HFF-Myc (cell line): ENCODE data around the gene L3MBTL2.

ENCODE experiments used
- DNase-seq: peaks from one replicate; pipeline ENCODE4 v3.0.0-alpha.2; 2011; ENCODE audit warnings: low read depth; ENCODE audit errors: extremely low read depth
- H3K4me3 ChIP-seq: replicated peaks from 2 replicates; pipeline ENCODE4 v1.5.1; 2011; ENCODE audit warnings: low read depth, mild to moderate bottlenecking, control low read depth, low read length
- TF ChIP-seq, protein P1 (sequence below): IDR thresholded peaks from 2 replicates; pipeline ENCODE4 v1.5.1; 2012; ENCODE audit warnings: mild to moderate bottlenecking, low read depth, low read length, control low read depth; ENCODE audit errors: missing control alignments

The L3MBTL2 gene

DNA sequence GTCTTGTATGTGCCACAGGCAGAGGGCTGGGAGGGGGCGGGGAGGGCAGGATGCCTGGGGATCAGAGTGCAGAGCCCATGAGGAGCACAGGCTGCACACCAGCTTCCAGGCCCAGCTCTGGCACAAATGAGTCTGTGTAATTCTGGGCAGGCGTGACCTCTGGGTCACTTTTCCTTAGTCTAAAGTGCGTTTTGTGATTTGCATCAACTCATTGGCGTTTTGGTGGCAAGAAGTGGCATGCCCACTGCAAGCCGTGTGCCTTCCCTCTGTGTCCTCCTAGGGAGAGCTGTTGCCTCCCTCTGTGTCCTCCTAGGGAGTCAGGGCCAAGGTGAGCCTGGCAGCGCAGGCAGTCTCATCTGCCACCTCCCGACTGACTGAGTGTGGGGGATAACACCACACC, 18.4 kb downstream of the L3MBTL2 start:
- H3K4me3 ChIP-seq, result no peak overlapping the region
- TF ChIP-seq, protein P1, sequence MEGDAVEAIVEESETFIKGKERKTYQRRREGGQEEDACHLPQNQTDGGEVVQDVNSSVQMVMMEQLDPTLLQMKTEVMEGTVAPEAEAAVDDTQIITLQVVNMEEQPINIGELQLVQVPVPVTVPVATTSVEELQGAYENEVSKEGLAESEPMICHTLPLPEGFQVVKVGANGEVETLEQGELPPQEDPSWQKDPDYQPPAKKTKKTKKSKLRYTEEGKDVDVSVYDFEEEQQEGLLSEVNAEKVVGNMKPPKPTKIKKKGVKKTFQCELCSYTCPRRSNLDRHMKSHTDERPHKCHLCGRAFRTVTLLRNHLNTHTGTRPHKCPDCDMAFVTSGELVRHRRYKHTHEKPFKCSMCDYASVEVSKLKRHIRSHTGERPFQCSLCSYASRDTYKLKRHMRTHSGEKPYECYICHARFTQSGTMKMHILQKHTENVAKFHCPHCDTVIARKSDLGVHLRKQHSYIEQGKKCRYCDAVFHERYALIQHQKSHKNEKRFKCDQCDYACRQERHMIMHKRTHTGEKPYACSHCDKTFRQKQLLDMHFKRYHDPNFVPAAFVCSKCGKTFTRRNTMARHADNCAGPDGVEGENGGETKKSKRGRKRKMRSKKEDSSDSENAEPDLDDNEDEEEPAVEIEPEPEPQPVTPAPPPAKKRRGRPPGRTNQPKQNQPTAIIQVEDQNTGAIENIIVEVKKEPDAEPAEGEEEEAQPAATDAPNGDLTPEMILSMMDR, result no peak
- DNase-seq, result no peak

DNA sequence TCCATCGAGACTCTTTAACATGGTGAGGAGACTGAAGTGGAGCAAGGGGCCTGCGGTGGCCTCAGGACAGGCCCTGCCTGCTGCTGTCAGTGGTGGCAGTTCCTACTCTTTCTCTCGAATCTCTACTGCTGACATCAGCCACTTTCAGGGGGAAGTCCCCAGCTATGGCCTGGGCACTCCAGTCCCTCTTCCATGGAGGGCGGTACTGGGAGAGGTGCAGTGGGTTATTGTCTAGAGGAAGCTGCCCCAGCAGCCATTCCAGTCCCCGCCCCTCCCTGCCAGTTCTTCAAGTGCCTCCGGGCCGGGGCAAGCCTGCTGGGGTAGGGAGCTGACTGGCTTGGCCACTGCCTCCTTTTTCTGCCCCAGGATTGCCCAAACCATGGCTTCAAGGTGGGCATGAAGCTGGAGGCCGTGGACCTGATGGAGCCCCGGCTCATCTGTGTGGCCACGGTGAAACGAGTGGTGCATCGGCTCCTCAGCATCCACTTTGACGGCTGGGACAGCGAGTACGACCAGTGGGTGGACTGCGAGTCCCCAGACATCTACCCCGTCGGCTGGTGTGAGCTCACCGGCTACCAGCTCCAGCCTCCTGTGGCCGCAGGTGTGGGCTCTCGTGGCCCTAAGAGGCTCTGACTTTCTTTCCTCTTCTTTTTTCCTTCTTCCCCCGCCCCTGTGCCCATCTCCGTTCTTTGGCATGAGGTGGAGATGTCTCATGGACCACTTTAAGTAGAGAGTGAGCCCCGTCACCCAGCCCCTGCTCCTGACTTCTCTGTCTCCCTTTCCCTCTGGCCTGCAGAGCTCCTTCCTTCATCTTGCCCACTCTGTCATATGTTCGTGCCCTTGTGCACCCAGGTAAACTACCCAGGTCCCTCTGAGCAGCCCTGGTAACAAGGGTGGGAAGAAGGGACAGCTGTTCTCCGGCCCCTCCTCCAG, 21.9 kb downstream of the L3MBTL2 start:
- no peak overlapping the region for H3K4me3 ChIP-seq
- DNase-seq, result no peak
- TF ChIP-seq, protein P1, result no peak

- no peak for DNase-seq
- H3K4me3 ChIP-seq, result no peak overlapping the region
- TF ChIP-seq, protein P1, result no peak
These were observed 24.1 kb downstream of the L3MBTL2 start for GRCh38 chr22:41229215-41229614.

DNA sequence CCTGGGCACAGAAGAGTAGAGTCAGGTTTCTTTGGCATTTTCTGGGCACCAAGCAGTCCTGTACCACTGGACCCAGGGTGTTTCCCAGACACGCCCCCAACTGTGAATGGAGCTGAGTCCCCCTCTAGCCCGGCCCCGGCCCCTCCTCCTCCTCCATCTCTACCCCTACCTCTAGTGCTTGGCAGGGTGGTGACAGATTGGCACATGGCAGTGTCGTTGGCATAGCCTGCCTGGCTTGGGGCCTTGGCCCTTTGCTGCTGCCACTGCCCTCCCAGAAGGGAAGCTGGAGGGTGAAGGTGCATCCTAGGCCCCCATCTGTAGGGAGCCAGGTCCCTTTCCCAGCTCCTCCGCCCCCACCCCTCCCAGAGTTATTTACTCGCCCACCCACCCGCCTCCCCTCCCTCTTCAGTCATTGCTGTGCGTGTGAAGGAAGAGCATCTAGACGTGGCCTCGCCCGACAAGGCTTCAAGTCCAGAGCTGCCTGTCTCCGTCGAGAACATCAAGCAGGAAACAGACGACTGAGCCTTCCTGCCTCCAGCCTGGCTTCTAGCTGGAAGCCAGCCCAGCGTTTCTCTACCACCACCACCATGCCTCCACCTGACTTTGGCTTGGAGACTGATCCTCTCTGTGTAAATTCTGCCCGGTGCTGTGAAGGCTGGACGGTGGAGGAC, 24.8 kb downstream of the L3MBTL2 start:
- no peak overlapping the region for H3K4me3 ChIP-seq
- TF ChIP-seq, protein P1, result no peak
- no peak for DNase-seq

- no peak overlapping the region for H3K4me3 ChIP-seq
- TF ChIP-seq, protein P1, result no peak
- no peak for DNase-seq
These were observed 25.3 kb downstream of the L3MBTL2 start for GRCh38 chr22:41230401-41230785.

GRCh38 chr22:41231369-41231768, 26.3 kb downstream of the L3MBTL2 start:
- TF ChIP-seq, protein P1, result no peak
- no peak overlapping the region for H3K4me3 ChIP-seq
- DNase-seq, result no peak
